ENCODE results near the gene MSI2. TPM values are rescaled to one million over a fixed set of nuclear protein-coding genes. Genes with fewer than 3 reads are reported as not detected.

Gene MSI2
- total and polyA plus RNA-seq, 7 donors: 37.6 to 133 (median 87.1) TPM

DNA sequence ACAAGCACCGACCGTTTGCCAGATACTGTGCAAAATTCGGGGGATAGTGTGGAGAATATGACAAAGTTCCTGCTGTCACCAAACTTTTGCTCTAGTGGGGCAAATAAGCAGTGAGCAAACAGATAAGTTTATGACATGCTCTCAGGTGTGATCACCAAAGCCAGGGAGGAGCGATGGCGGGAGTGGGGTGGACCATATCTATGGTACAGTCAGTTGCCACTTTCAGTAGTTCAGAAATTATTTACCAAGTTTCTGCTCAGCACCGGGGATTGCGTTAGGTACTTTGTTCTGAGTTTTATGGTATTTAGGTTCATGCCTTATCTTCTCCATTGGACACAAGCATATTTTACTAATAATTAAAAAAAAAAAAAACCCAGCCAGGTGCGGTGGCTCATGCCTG lies 11.9 kb downstream of the MSI2 start:
- WGBS, 3 donors: 92 to 93% (median 92%) methylated on average over 8 of the region's 8 CpGs
- no peaks in the 10 kb centered on the region for H3K9me3 ChIP-seq
- no peak for DNase-seq
- TF ChIP-seq, protein P1, sequence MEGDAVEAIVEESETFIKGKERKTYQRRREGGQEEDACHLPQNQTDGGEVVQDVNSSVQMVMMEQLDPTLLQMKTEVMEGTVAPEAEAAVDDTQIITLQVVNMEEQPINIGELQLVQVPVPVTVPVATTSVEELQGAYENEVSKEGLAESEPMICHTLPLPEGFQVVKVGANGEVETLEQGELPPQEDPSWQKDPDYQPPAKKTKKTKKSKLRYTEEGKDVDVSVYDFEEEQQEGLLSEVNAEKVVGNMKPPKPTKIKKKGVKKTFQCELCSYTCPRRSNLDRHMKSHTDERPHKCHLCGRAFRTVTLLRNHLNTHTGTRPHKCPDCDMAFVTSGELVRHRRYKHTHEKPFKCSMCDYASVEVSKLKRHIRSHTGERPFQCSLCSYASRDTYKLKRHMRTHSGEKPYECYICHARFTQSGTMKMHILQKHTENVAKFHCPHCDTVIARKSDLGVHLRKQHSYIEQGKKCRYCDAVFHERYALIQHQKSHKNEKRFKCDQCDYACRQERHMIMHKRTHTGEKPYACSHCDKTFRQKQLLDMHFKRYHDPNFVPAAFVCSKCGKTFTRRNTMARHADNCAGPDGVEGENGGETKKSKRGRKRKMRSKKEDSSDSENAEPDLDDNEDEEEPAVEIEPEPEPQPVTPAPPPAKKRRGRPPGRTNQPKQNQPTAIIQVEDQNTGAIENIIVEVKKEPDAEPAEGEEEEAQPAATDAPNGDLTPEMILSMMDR (IDR thresholded peaks at IDR 0.05): no peak
- no peak overlapping the region for H3K4me3 ChIP-seq
- H3K27ac ChIP-seq: no peak overlapping the region
- ATAC-seq: no peak
- H3K27me3 ChIP-seq (ENCODE audit: insufficient read depth in 3 of 3, low read length in 2 of 3): no peaks in the 10 kb centered on the region
- H3K36me3 ChIP-seq (ENCODE audit: insufficient read depth in 1 of 2, low read depth in 1 of 2): peaks cover 10 to 40% of the 10 kb centered on the region in 2 donors
- peaks cover 28% of the 10 kb centered on the region for H3K4me1 ChIP-seq
- intact Hi-C loops (cut with DNase I): no loop called here

DNA sequence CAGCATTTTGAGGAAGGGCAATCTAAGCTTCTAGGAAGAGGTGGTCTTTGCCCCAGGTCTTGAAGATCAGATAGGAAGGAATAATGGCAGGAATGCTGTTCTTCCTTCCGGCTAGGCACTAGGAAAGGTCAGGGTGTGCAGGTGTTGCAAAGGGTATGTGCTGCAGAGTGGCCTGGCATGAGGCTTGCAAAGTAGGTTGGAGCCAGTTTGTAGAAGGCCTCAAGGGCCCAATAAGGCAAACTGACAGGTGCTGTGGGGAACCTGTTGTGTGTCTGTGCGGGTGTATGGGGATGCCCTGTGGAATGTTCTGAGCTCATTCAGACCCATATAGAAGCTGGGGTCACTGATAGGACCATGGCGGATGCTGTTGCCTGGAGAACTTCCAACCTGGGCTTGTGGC lies 12.7 kb downstream of the MSI2 start:
- 45 to 69% (median 62%) methylated on average over 3 of the region's 3 CpGs for WGBS, 3 donors

DNA sequence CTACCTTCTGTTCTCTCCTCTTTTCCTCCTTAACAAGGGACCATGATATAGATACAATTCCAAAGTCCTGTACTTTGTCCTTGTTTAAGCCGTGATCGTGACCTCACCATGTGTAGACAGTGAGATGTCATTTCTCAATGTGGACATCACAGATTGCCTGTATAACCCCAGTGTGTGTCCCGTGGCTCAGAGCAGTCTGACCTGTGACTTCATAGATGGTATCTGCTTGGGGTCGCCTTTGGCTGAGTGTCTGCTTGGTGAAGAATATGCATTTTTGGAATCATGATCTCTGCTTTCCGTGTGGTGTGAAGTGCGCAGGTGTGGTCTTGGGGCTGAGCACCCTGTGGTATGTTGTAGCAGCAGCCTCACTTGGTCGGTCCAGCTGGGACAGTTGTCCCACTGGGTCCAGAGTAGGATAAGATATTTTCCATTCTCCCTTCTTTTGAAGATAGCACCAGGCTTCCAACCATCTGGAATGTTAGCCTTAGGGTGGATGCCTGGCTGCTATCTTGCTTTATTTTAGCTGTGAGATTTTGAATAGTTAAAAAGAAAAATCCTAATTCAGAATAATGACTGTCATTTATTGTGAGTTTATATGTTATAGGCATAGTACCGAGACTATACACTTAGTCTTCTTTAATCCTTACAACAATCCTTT lies 13.4 kb downstream of the MSI2 start:
- 88 to 92% (median 89%) methylated on average over 8 of the region's 8 CpGs for WGBS, 3 donors
- ATAC-seq (no peak), DNase-seq (no peak)
- intact Hi-C loops (cut with DNase I): no loop called here
- peaks cover 10 to 24% of the 10 kb centered on the region in 2 donors for H3K36me3 ChIP-seq (ENCODE audit: insufficient read depth in 1 of 2, low read depth in 1 of 2)
- H3K27ac ChIP-seq: no peak overlapping the region
- no peak overlapping the region for H3K4me3 ChIP-seq
- peaks cover 22% of the 10 kb centered on the region for H3K4me1 ChIP-seq
- H3K9me3 ChIP-seq: no peaks in the 10 kb centered on the region
- TF ChIP-seq, protein P1 (IDR thresholded peaks at IDR 0.05): no peak
- H3K27me3 ChIP-seq (ENCODE audit: insufficient read depth in 3 of 3, low read length in 2 of 3): no peaks in the 10 kb centered on the region

More for the DNA sequence above, 12.7 kb downstream of the MSI2 start:
- H3K27me3 ChIP-seq (ENCODE audit: insufficient read depth in 3 of 3, low read length in 2 of 3): no peaks in the 10 kb centered on the region
- TF ChIP-seq, protein P1 (IDR thresholded peaks at IDR 0.05): no peak
- intact Hi-C loops (cut with DNase I): no loop called here
- peaks cover 22% of the 10 kb centered on the region for H3K4me1 ChIP-seq
- no peak overlapping the region for H3K4me3 ChIP-seq
- peaks cover 10 to 31% of the 10 kb centered on the region in 2 donors for H3K36me3 ChIP-seq (ENCODE audit: insufficient read depth in 1 of 2, low read depth in 1 of 2)
- no peaks in the 10 kb centered on the region for H3K9me3 ChIP-seq
- ATAC-seq (peak in 2 of 4 donors; percentile 19 to 40), DNase-seq (no peak)
- H3K27ac ChIP-seq: no peak overlapping the region

DNA sequence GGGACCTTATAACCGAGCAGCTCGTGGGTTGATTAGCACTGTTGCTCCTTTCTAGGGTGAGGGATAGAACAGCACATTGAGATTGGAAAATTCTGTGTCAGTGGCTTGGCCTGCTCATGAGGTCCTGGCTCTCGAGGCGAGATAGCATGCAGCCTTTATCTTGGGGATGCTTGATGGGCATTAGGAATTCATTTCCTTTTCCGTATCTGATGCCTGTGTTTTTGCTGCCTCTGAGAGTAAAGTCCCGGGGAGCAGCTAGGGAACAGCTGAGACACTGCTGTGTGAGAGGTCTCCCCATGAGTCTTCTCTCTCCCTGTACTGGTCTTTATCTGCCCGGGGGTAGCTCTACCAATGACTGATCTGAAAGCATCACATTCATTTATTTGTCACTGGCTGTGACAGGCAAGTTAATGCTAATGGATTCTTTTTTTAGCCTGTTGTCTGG lies 14.5 kb downstream of the MSI2 start:
- Histone ChIP-seq H3K4me1 (peaks cover 26% of the 10 kb centered on the region), H3K4me3 (no peak overlapping the region), H3K27me3 (ENCODE audit: insufficient read depth in 3 of 3, low read length in 2 of 3) (no peaks in the 10 kb centered on the region), H3K36me3 (ENCODE audit: insufficient read depth in 1 of 2, low read depth in 1 of 2) (peaks cover 10 to 23% of the 10 kb centered on the region in 2 donors), H3K9me3 (no peaks in the 10 kb centered on the region), H3K27ac (no peak overlapping the region)
- DNase-seq (no peak), ATAC-seq (peak in 2 of 4 donors; percentile 37 to 49)
- TF ChIP-seq, protein P1 (IDR thresholded peaks at IDR 0.05): no peak
- intact Hi-C loops (cut with DNase I): no loop called here
- 67 to 78% (median 67%) methylated on average over 7 of the region's 7 CpGs for WGBS, 3 donors

DNA sequence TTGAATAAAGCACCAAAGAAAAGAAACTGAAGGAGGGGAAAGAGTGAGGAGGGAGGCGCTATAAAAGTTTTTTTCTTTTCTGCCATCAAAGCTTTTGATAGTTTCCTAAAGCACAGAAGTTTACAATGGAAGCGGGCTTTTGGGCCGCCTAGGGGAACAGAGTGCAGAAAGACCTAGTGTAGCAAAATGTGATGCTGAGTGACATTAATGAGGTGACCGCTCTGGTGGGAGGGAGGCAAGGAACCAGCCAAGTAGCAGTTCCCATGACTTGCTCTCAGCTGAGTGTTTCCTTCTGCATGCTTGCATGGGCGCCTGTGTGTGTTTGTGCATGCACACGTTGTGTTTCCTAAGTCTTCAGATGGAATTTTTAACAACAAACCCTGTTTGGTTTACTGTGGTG lies 15.5 kb downstream of the MSI2 start:
- H3K9me3 ChIP-seq: no peaks in the 10 kb centered on the region
- no peaks in the 10 kb centered on the region for H3K27me3 ChIP-seq (ENCODE audit: insufficient read depth in 3 of 3, low read length in 2 of 3)
- H3K4me3 ChIP-seq: no peak overlapping the region
- no peak overlapping the region for H3K27ac ChIP-seq
- H3K4me1 ChIP-seq: peaks cover 30% of the 10 kb centered on the region
- DNase-seq: no peak
- intact Hi-C loops (cut with DNase I): no loop called here
- ATAC-seq: peak in 1 of 4 donors; percentile 28
- H3K36me3 ChIP-seq (ENCODE audit: insufficient read depth in 1 of 2, low read depth in 1 of 2): peaks cover 8 to 20% of the 10 kb centered on the region in 2 donors
- WGBS, 3 donors: 87 to 94% (median 89%) methylated on average over 6 of the region's 6 CpGs
- TF ChIP-seq, protein P1 (IDR thresholded peaks at IDR 0.05): no peak

Data from psoas muscle (tissue), 8 donors.